ENCODE data around the gene CEND1. TPM values are rescaled to one million over a fixed set of nuclear protein-coding genes. Genes with fewer than 3 reads are reported as not detected.

The CEND1 gene
- total and polyA plus RNA-seq, 2 of the 13 experiments (the other 11 are each of a cell fraction or from before 2014, with no cell fraction given) = not detected

- no peak for TF ChIP-seq HNF1A (IDR thresholded peaks at IDR 0.05; ENCODE audit: low read depth)
- TF ChIP-seq HNF1A (CRISPR knock-in tag; IDR thresholded peaks at IDR 0.05; ENCODE audit: borderline replicate concordance) = no peak; the same call in 1 of the 2 replicates
- TF ChIP-seq ZNF609 (CRISPR knock-in tag; IDR thresholded peaks at IDR 0.05; ENCODE audit: borderline replicate concordance) = peak; percentile 38; the same call in 1 of the 2 replicates
- TF ChIP-seq ZFP82 (CRISPR knock-in tag; IDR thresholded peaks at IDR 0.05; ENCODE audit: borderline replicate concordance) = no peak; the same call in 1 of the 2 replicates
- TF ChIP-seq TAF1 (CRISPR knock-in tag; IDR thresholded peaks at IDR 0.05) = peak; percentile 67
- TF ChIP-seq XRCC5 (optimal IDR thresholded peaks at IDR 0.05; ENCODE audit: low read length) = no peak
- TF ChIP-seq STAG1 (CRISPR knock-in tag; IDR thresholded peaks at IDR 0.05) = peak; percentile 25; the same call in 1 of the 2 replicates
- no peak for TF ChIP-seq SP1 (IDR thresholded peaks at IDR 0.05)
- no peak; the same call in 1 of the 2 replicates for TF ChIP-seq SP1 (CRISPR knock-in tag; IDR thresholded peaks at IDR 0.05)
- peak; percentile 47; the same call in 1 of the 2 replicates for TF ChIP-seq ZNF777 (CRISPR knock-in tag; IDR thresholded peaks at IDR 0.05)
- peak; percentile 37; the same call in 1 of the 2 replicates for TF ChIP-seq AHR (CRISPR knock-in tag; IDR thresholded peaks at IDR 0.05)
- TF ChIP-seq HMG20B (CRISPR knock-in tag; conservative IDR thresholded peaks at IDR 0.05) = peak; percentile 45; the same call in 1 of the 2 replicates
- TF ChIP-seq ZBED4 (CRISPR knock-in tag; IDR thresholded peaks at IDR 0.05; ENCODE audit: borderline replicate concordance) = 0 out of 2 replicates have a peak, but pooled peaks have one; percentile 64
- peak; percentile 57; the same call in 1 of the 2 replicates for TF ChIP-seq ZNF772 (CRISPR knock-in tag; IDR thresholded peaks at IDR 0.05)
Measured at GRCh38 chr11:827146-827896, 37.4 kb upstream of the CEND1 start (continued).

Measured in HepG2 (cell line).